Measurements from ENCODE around the gene MS4A1.

The MS4A1 gene

DNA sequence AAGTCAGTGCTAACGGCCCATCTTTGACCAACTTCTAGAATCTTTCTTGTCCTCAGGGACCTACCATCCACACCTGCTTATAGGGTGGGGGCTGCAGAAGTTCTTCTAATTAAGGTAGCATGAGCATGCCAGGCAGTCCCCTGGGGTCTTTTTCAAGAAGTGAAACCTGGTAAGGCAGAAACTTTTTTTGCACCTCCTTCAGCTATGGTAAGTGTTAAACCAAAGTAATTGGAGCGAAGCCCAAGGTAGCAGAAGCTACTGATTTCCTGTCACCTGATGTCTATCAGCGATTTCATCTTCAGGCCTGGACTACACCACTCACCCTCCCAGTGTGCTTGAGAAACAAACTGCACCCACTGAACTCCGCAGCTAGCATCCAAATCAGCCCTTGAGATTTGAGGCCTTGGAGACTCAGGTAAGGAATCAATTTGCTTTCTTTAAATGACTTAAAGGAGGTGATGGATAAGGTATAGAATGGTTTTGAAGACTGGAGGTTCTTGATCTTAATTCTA lies at the start of gene MS4A1:
Gene MS4A1, plus strand, starts transcription at position 317 of the 512 bp plus-strand sequence. CDS start 6,528 bp downstream, outside the sequence.
- no peak for DNase-seq (ENCODE audit: low read depth in 2 of 2)
- no peak within 1 kb of the TSS for H3K4me3 ChIP-seq (replicated peaks in 1 of 2; ENCODE audit: low read depth in 2 of 2, low read length in 2 of 2)

DNA sequence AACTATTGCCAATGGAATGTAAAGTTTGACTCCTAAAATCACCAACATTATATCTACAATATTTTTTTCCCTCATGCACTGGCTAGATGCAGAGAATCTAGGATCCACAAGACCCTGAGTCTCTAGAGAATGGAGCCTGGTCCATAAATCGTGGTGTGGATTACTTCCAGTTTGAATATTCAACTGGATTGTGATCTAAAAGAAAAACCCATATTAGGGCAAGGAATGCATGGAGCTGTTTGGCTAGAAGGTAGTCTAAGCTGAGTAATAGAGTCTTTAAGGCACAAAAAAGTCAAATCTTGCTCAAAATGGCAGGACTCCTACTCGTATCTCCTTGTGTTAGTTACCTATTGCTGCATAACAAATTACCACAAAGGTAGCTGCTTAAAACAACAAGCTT lies 35.6 kb upstream of the MS4A1 start:
- no peak for DNase-seq (ENCODE audit: low read depth in 2 of 2)
- TF ChIP-seq, protein P1, sequence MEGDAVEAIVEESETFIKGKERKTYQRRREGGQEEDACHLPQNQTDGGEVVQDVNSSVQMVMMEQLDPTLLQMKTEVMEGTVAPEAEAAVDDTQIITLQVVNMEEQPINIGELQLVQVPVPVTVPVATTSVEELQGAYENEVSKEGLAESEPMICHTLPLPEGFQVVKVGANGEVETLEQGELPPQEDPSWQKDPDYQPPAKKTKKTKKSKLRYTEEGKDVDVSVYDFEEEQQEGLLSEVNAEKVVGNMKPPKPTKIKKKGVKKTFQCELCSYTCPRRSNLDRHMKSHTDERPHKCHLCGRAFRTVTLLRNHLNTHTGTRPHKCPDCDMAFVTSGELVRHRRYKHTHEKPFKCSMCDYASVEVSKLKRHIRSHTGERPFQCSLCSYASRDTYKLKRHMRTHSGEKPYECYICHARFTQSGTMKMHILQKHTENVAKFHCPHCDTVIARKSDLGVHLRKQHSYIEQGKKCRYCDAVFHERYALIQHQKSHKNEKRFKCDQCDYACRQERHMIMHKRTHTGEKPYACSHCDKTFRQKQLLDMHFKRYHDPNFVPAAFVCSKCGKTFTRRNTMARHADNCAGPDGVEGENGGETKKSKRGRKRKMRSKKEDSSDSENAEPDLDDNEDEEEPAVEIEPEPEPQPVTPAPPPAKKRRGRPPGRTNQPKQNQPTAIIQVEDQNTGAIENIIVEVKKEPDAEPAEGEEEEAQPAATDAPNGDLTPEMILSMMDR (IDR thresholded peaks at IDR 0.05; ENCODE audit: low read depth, low read length): no peak
- no peak overlapping the region for H3K4me3 ChIP-seq (replicated peaks in 1 of 2; ENCODE audit: low read depth in 2 of 2, low read length in 2 of 2)

More for the DNA sequence above, at the start of gene MS4A1:
- TF ChIP-seq, protein P1 (IDR thresholded peaks at IDR 0.05; ENCODE audit: low read depth, low read length): no peak

- TF ChIP-seq, protein P1 (IDR thresholded peaks at IDR 0.05; ENCODE audit: low read depth, low read length): no peak
These were observed 33.0 kb upstream of the MS4A1 start for GRCh38 chr11:60422609-60423008.

GRCh38 chr11:60428517-60428916 lies 27.1 kb upstream of the MS4A1 start:
- TF ChIP-seq, protein P1 (IDR thresholded peaks at IDR 0.05; ENCODE audit: low read depth, low read length): no peak
- peak in 1 of 2 donors; percentile 0 for DNase-seq (ENCODE audit: low read depth in 2 of 2)
- no peak overlapping the region for H3K4me3 ChIP-seq (replicated peaks in 1 of 2; ENCODE audit: low read depth in 2 of 2, low read length in 2 of 2)

More at GRCh38 chr11:60422609-60423008, 33.0 kb upstream of the MS4A1 start:
- DNase-seq (ENCODE audit: low read depth in 2 of 2): no peak
- no peak overlapping the region for H3K4me3 ChIP-seq (replicated peaks in 1 of 2; ENCODE audit: low read depth in 2 of 2, low read length in 2 of 2)

DNA sequence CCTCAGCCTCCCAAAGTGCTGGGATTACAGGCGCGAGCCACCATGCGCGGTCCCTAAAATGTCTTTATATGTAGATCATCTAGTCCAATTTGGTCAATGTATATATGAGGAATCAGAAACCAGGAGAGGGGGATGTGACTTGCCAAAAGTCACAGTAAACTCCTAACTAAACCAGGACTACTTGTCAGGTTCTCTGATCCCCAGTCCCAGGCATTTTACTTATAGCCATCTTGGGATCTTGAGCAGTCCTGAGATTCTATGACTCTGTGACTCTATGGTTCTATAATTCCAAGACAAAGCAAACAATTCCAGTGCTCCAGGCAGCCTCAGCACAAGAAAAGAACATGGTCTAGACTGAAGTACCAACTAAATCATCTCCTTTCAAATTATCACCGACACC lies 26.4 kb upstream of the MS4A1 start, which contains the start of gene MS4A5:
Gene MS4A5, plus strand, starts transcription at position 301 of the 400 bp plus-strand sequence. CDS start 103 bp downstream, outside the sequence.
- TF ChIP-seq, protein P1 (IDR thresholded peaks at IDR 0.05; ENCODE audit: low read depth, low read length): no peak
- no peak within 1 kb of the TSS for H3K4me3 ChIP-seq (replicated peaks in 1 of 2; ENCODE audit: low read depth in 2 of 2, low read length in 2 of 2)
- DNase-seq (ENCODE audit: low read depth in 2 of 2): no peak

DNA sequence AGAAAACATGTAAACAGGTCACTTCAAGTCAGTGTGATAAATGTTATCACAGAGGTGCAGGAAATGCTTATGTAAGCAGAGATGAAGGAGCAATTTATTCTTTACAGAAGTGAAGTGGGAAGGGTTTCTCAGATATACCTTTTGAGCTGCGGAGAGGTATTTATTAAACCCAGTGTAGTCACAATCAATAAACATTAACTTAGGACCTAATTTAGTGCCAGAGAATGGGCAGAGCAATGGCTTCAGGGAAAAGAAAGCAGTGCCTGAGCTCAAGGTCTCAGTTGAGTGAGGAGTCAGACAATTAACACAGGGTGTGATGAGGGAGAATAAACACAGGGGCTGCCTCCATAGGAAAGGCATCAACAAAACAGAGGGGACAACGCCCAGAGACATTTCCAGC lies 24.4 kb upstream of the MS4A1 start:
- no peak for DNase-seq (ENCODE audit: low read depth in 2 of 2)
- TF ChIP-seq, protein P1 (IDR thresholded peaks at IDR 0.05; ENCODE audit: low read depth, low read length): no peak
- H3K4me3 ChIP-seq (replicated peaks in 1 of 2; ENCODE audit: low read depth in 2 of 2, low read length in 2 of 2): no peak overlapping the region

DNA sequence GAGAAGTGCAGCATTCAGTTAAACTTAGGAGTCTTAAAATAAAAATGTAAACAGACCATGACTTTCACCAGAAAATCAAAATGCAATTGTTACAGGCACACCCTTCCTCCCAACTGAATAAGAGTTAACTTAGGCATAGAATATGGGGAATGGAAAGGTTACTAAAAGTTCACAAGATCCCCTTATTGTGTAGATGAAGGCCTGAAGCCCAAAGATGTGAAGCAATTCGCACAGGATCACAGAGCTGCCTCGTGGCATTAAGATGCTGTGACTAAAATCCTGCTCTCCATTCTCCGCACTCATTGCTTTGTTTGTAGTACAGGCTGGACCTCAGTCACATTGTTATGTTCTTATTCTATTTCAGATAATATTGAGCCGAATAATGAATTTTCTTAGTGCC lies 22.2 kb upstream of the MS4A1 start:
- no peak overlapping the region for H3K4me3 ChIP-seq (replicated peaks in 1 of 2; ENCODE audit: low read depth in 2 of 2, low read length in 2 of 2)
- TF ChIP-seq, protein P1 (IDR thresholded peaks at IDR 0.05; ENCODE audit: low read depth, low read length): no peak
- DNase-seq (ENCODE audit: low read depth in 2 of 2): no peak

Data from cardiac fibroblast (primary cell).